Mucosa of rectum (tissue), 2 donors: ENCODE results near the gene FOXD4L4.
"Not testable (repeated sequence)": the region's sequence is repeated elsewhere in the genome, so short reads cannot be mapped to it uniquely, and the experiment has no call there.

Source experiments
- H3K27ac ChIP-seq, 2 donors: one replicate each; pipeline ENCODE4 v1.7.0; 2013; ENCODE audit warnings: inconsistent platforms in 2 of 2, low read depth in 2 of 2, low read length in 2 of 2
- H3K27me3 ChIP-seq, 2 donors: one replicate each; pipeline ENCODE4 v1.7.0; 2013; ENCODE audit warnings: low read length in 2 of 2; ENCODE audit not compliant: control insufficient read depth in 2 of 2, insufficient read depth in 2 of 2
- H3K36me3 ChIP-seq, 2 donors: one replicate each; pipeline ENCODE4 v1.7.0; 2013; ENCODE audit warnings: low read length in 2 of 2; ENCODE audit not compliant: control insufficient read depth in 2 of 2, insufficient read depth in 2 of 2
- H3K4me1 ChIP-seq, 2 donors: one replicate each; pipeline ENCODE4 v1.7.0; 2013; ENCODE audit warnings: low read length in 2 of 2, mild to moderate bottlenecking in 1 of 2; ENCODE audit not compliant: control insufficient read depth in 2 of 2, insufficient read depth in 2 of 2
- H3K4me3 ChIP-seq, 2 donors: one replicate each; pipeline ENCODE4 v1.7.0; 2013; ENCODE audit warnings: low read length in 2 of 2
- H3K9ac ChIP-seq, 2 donors: one replicate each; pipeline ENCODE4 v1.7.0; 2013; ENCODE audit warnings: low read length in 2 of 2, low read depth in 1 of 2, mild to moderate bottlenecking in 1 of 2
- H3K9me3 ChIP-seq, 2 donors: one replicate each; pipeline ENCODE4 v1.7.0; 2013; ENCODE audit warnings: low read length in 2 of 2; ENCODE audit not compliant: control insufficient read depth in 2 of 2
- donor health status: healthy.
- donor health status: Normal muscosa, but diverticular disease.

FOXD4L4 gene

DNA sequence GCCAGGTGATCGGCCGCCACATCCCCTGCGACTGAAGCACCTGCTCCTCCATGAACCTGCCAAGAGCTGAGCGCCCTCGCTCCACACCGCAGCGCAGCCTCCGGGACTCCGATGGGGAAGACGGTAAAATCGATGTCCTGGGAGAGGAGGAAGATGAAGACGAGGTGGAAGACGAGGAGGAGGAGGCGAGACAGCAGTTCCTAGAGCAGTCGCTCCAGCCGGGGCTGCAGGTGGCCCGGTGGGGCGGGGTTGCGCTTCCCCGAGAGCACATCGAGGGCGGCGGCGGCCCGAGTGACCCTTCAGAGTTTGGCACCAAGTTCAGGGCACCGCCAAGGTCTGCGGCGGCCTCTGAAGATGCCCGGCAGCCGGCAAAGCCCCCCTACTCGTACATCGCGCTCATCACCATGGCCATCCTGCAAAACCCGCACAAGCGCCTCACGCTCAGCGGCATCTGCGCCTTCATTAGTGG lies at the start of gene FOXD4L4:
Gene FOXD4L4 (plus strand): TSS at position 51 of the 469 bp plus-strand sequence. CDS start 0 bp downstream, at position 51.
- H3K9ac ChIP-seq, H3K9me3 ChIP-seq, H3K4me3 ChIP-seq, H3K4me1 ChIP-seq, H3K36me3 ChIP-seq, H3K27ac ChIP-seq, H3K27me3 ChIP-seq: not testable (repeated sequence)

DNA sequence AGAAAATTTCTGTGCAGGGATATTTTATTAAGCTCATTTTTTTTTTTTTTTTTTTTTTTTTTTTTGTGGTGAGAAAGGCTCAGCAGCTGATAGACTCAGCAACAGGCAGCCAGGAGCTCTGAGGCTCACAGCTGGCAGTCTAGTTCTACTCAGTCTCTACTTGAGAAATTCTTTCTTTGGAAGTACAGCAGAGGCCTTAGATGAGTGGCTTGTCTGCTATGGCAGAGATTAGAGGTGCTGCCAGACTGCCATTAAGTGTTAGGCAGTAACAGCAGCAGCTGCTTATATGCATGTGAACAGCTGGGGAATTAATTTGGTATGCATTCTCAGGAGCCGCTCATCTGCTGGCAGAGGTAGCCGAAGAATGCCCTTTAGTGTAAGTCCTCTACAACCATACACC lies 33.4 kb upstream of the FOXD4L4 start:
- not testable (repeated sequence) for H3K36me3 ChIP-seq, H3K9ac ChIP-seq, H3K27me3 ChIP-seq, H3K27ac ChIP-seq, H3K9me3 ChIP-seq, H3K4me3 ChIP-seq, H3K4me1 ChIP-seq

- not testable (repeated sequence) for H3K9me3 ChIP-seq, H3K9ac ChIP-seq, H3K4me3 ChIP-seq
Measured at GRCh38 chr9:65714445-65714844, 22.5 kb upstream of the FOXD4L4 start.

GRCh38 chr9:65738133-65738532 lies 1.2 kb downstream of the FOXD4L4 start:
- not testable (repeated sequence) for H3K9ac ChIP-seq, H3K4me3 ChIP-seq, H3K27ac ChIP-seq, H3K4me1 ChIP-seq, H3K27me3 ChIP-seq, H3K9me3 ChIP-seq, H3K36me3 ChIP-seq

More at GRCh38 chr9:65714445-65714844, 22.5 kb upstream of the FOXD4L4 start:
- not testable (repeated sequence) for H3K27ac ChIP-seq, H3K27me3 ChIP-seq, H3K4me1 ChIP-seq, H3K36me3 ChIP-seq
